Measurements from ENCODE around the gene MAMDC2.

GRCh38 chr9:70112981-70113380 is 69.3 kb downstream of the MAMDC2 start:
- TF ChIP-seq, protein P1, sequence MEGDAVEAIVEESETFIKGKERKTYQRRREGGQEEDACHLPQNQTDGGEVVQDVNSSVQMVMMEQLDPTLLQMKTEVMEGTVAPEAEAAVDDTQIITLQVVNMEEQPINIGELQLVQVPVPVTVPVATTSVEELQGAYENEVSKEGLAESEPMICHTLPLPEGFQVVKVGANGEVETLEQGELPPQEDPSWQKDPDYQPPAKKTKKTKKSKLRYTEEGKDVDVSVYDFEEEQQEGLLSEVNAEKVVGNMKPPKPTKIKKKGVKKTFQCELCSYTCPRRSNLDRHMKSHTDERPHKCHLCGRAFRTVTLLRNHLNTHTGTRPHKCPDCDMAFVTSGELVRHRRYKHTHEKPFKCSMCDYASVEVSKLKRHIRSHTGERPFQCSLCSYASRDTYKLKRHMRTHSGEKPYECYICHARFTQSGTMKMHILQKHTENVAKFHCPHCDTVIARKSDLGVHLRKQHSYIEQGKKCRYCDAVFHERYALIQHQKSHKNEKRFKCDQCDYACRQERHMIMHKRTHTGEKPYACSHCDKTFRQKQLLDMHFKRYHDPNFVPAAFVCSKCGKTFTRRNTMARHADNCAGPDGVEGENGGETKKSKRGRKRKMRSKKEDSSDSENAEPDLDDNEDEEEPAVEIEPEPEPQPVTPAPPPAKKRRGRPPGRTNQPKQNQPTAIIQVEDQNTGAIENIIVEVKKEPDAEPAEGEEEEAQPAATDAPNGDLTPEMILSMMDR (conservative IDR thresholded peaks at IDR 0.05) = no peak
- TF ChIP-seq EZH2 (IDR thresholded peaks at IDR 0.05; ENCODE audit: low read depth) = no peak

Measured in PC-9 (cell line).